HUES64 (cell line): ENCODE measurements around the gene PDE7B.

Source experiments
- H3K27ac ChIP-seq: 2 replicates; pipeline ENCODE4 v1.7.0; 2013; ENCODE audit warnings: low read depth, low read length, inconsistent platforms
- H3K27me3 ChIP-seq: 2 replicates; pipeline ENCODE4 v1.6.1; 2013; ENCODE audit warnings: mild to moderate bottlenecking, low read length; ENCODE audit not compliant: insufficient read depth
- H3K36me3 ChIP-seq: 2 replicates; pipeline ENCODE4 v1.6.1; 2013; ENCODE audit warnings: mild to moderate bottlenecking, low read length; ENCODE audit not compliant: insufficient read depth
- H3K4me1 ChIP-seq: 2 replicates; pipeline ENCODE4 v1.6.1; 2013; ENCODE audit warnings: mild to moderate bottlenecking, low read length, moderate library complexity; ENCODE audit not compliant: insufficient read depth
- H3K4me3 ChIP-seq: 2 replicates; pipeline ENCODE4 v1.5.1; 2013; ENCODE audit warnings: mild to moderate bottlenecking, low read length, moderate library complexity
- H3K9ac ChIP-seq: 2 replicates; pipeline ENCODE4 v1.6.1; 2013; ENCODE audit warnings: mild to moderate bottlenecking, low read depth, low read length
- H3K9me3 ChIP-seq: 2 replicates; pipeline ENCODE4 v1.6.1; 2013; ENCODE audit warnings: low read depth, low read length; ENCODE audit not compliant: insufficient read depth
- WGBS: fragments of 150-250, 120-280 bp; methylation state at CpG from one replicate; pipeline ENCODE4 v1.1.7; 2013; ENCODE audit warnings: missing lambda C conversion rate; 5-methylcytosine and 5-hydroxymethylcytosine counted together

PDE7B gene

GRCh38 chr6:136076496-136076895, 225.0 kb downstream of the PDE7B start:
- Histone ChIP-seq H3K4me3 (no peak overlapping the region), H3K36me3 (no peaks in the 10 kb centered on the region), H3K27ac (no peak overlapping the region), H3K4me1 (no peaks in the 10 kb centered on the region), H3K9ac (no peak overlapping the region), H3K27me3 (no peaks in the 10 kb centered on the region), H3K9me3 (no peaks in the 10 kb centered on the region)
- 87% methylated on average over 3 of the region's 3 CpGs for WGBS

GRCh38 chr6:136077834-136078576, 226.5 kb downstream of the PDE7B start:
- Histone ChIP-seq H3K27ac (no peak overlapping the region), H3K36me3 (no peaks in the 10 kb centered on the region), H3K9ac (no peak overlapping the region), H3K27me3 (no peaks in the 10 kb centered on the region), H3K4me1 (no peaks in the 10 kb centered on the region), H3K4me3 (no peak overlapping the region), H3K9me3 (no peaks in the 10 kb centered on the region)
- 87% methylated on average over 5 of the region's 5 CpGs for WGBS

- Histone ChIP-seq H3K36me3 (no peaks in the 10 kb centered on the region), H3K4me1 (no peaks in the 10 kb centered on the region), H3K27ac (no peak overlapping the region), H3K27me3 (no peaks in the 10 kb centered on the region), H3K4me3 (no peak overlapping the region), H3K9me3 (no peaks in the 10 kb centered on the region), H3K9ac (no peak overlapping the region)
- 93% methylated on average over 6 of the region's 6 CpGs for WGBS
Observed at GRCh38 chr6:136079701-136080565, 228.4 kb downstream of the PDE7B start.

GRCh38 chr6:136083540-136083939, 232.0 kb downstream of the PDE7B start:
- H3K4me1 ChIP-seq = no peaks in the 10 kb centered on the region
- H3K4me3 ChIP-seq = no peak overlapping the region
- H3K27me3 ChIP-seq = no peaks in the 10 kb centered on the region
- no peaks in the 10 kb centered on the region for H3K9me3 ChIP-seq
- H3K27ac ChIP-seq = no peak overlapping the region
- no peak overlapping the region for H3K9ac ChIP-seq
- no peaks in the 10 kb centered on the region for H3K36me3 ChIP-seq

GRCh38 chr6:136084403-136084802, 232.9 kb downstream of the PDE7B start:
- WGBS = 100% methylated on average over 1 of the region's 1 CpG
- no peaks in the 10 kb centered on the region for H3K27me3 ChIP-seq
- no peak overlapping the region for H3K9ac ChIP-seq
- H3K4me1 ChIP-seq = no peaks in the 10 kb centered on the region
- H3K9me3 ChIP-seq = no peaks in the 10 kb centered on the region
- no peak overlapping the region for H3K4me3 ChIP-seq
- H3K27ac ChIP-seq = no peak overlapping the region
- no peaks in the 10 kb centered on the region for H3K36me3 ChIP-seq

- Histone ChIP-seq H3K9ac (no peak overlapping the region), H3K27me3 (no peaks in the 10 kb centered on the region), H3K4me3 (no peak overlapping the region), H3K36me3 (no peaks in the 10 kb centered on the region), H3K9me3 (no peaks in the 10 kb centered on the region), H3K27ac (no peak overlapping the region), H3K4me1 (no peaks in the 10 kb centered on the region)
- 90% methylated on average over 6 of the region's 6 CpGs for WGBS
Observed at GRCh38 chr6:136085370-136086115, 234.0 kb downstream of the PDE7B start.

GRCh38 chr6:136086686-136087085, 235.2 kb downstream of the PDE7B start:
- no peaks in the 10 kb centered on the region for H3K4me1 ChIP-seq
- H3K4me3 ChIP-seq = no peak overlapping the region
- H3K9ac ChIP-seq = no peak overlapping the region
- no peaks in the 10 kb centered on the region for H3K9me3 ChIP-seq
- H3K27ac ChIP-seq = no peak overlapping the region
- H3K36me3 ChIP-seq = no peaks in the 10 kb centered on the region
- no peaks in the 10 kb centered on the region for H3K27me3 ChIP-seq
- 95% methylated on average over 7 of the region's 8 CpGs for WGBS

GRCh38 chr6:136087986-136088385, 236.5 kb downstream of the PDE7B start:
- Histone ChIP-seq H3K27ac (no peak overlapping the region), H3K27me3 (no peaks in the 10 kb centered on the region), H3K36me3 (no peaks in the 10 kb centered on the region), H3K4me1 (no peaks in the 10 kb centered on the region), H3K9me3 (no peaks in the 10 kb centered on the region), H3K9ac (no peak overlapping the region), H3K4me3 (no peak overlapping the region)
- WGBS = 95% methylated on average over 5 of the region's 6 CpGs

- no peak overlapping the region for H3K4me3 ChIP-seq
- no peaks in the 10 kb centered on the region for H3K36me3 ChIP-seq
- H3K4me1 ChIP-seq = no peaks in the 10 kb centered on the region
- H3K27me3 ChIP-seq = no peaks in the 10 kb centered on the region
- WGBS = 93% methylated on average over 5 of the region's 5 CpGs
- no peaks in the 10 kb centered on the region for H3K9me3 ChIP-seq
- H3K27ac ChIP-seq = no peak overlapping the region
- no peak overlapping the region for H3K9ac ChIP-seq
Observed at GRCh38 chr6:136088693-136089092, 237.2 kb downstream of the PDE7B start.

- Histone ChIP-seq H3K27ac (no peak overlapping the region), H3K9ac (no peak overlapping the region), H3K9me3 (0 out of 2 replicates have a peak, but pooled peaks cover 5% of the 10 kb centered on the region), H3K36me3 (no peaks in the 10 kb centered on the region), H3K27me3 (no peaks in the 10 kb centered on the region), H3K4me3 (no peak overlapping the region), H3K4me1 (no peaks in the 10 kb centered on the region)
- 92% methylated on average over 6 of the region's 6 CpGs for WGBS
Observed at GRCh38 chr6:136089876-136090275, 238.4 kb downstream of the PDE7B start.

- no peak overlapping the region for H3K4me3 ChIP-seq
- no peaks in the 10 kb centered on the region for H3K36me3 ChIP-seq
- 0 out of 2 replicates have a peak, but pooled peaks cover 5% of the 10 kb centered on the region for H3K9me3 ChIP-seq
- no peaks in the 10 kb centered on the region for H3K4me1 ChIP-seq
- no peak overlapping the region for H3K9ac ChIP-seq
- H3K27me3 ChIP-seq = no peaks in the 10 kb centered on the region
- WGBS = 100% methylated on average over 1 of the region's 1 CpG
- H3K27ac ChIP-seq = no peak overlapping the region
Observed at GRCh38 chr6:136090929-136091328, 239.4 kb downstream of the PDE7B start.
